GM12878 (cell line): ENCODE data around the gene FCRLA. TPM values are rescaled to one million over a fixed set of nuclear protein-coding genes. Genes with fewer than 3 reads are reported as not detected.

Experiments used
- CBFB ChIP-seq: IDR thresholded peaks from 2 replicates; pipeline ENCODE4 v1.6.1; 2016; ENCODE audit warnings: antibody characterized with exemption, low read depth
- ETV6 ChIP-seq, 2 experiments: fragments of 450-650 bp in 1 of 2; IDR thresholded peaks in 1 of 2; conservative IDR thresholded peaks in 1 of 2; 2 replicates each; pipeline ENCODE4 v1.6.1; 2014; ENCODE audit warnings: antibody characterized with exemption in 1 of 2, borderline replicate concordance in 1 of 2, low read depth in 1 of 2, mild to moderate bottlenecking in 1 of 2, moderate library complexity in 1 of 2
- FOS ChIP-seq: IDR thresholded peaks from 3 replicates; pipeline ENCODE4 v1.6.1; 2011; ENCODE audit warnings: borderline replicate concordance; ENCODE audit not compliant: insufficient read length; ENCODE audit errors: extremely low read depth
- MYC ChIP-seq: IDR thresholded peaks from 2 replicates; pipeline ENCODE4 v1.6.1; 2011; ENCODE audit warnings: mild to moderate bottlenecking, low read length, moderate library complexity, inconsistent platforms; ENCODE audit not compliant: insufficient read depth, insufficient replicate concordance, insufficient read length, severe bottlenecking
- NBN ChIP-seq: fragments of 450-650 bp; IDR thresholded peaks from 2 replicates; pipeline ENCODE4 v1.6.1; 2016
- NFIC ChIP-seq: IDR thresholded peaks from 2 replicates; pipeline ENCODE4 v1.6.1; 2012; ENCODE audit warnings: low read depth, mild to moderate bottlenecking, inconsistent platforms, low read length, moderate library complexity
- NFXL1 ChIP-seq: fragments of 450-650 bp; IDR thresholded peaks from 2 replicates; pipeline ENCODE4 v1.6.1; 2017; ENCODE audit warnings: antibody characterized with exemption, mild to moderate bottlenecking, borderline replicate concordance
- POLR2A ChIP-seq: IDR thresholded peaks from 2 replicates; pipeline ENCODE4 v1.6.1; 2011; ENCODE audit warnings: low read depth, mild to moderate bottlenecking, low read length
- POU2F2 ChIP-seq: IDR thresholded peaks from 3 replicates; pipeline ENCODE4 v1.6.1; 2011; ENCODE audit warnings: low read depth, mild to moderate bottlenecking, low read length, borderline replicate concordance
- STAT1 ChIP-seq: fragments of 450-650 bp; conservative IDR thresholded peaks from 2 replicates; pipeline ENCODE4 v1.6.1; 2014; ENCODE audit warnings: antibody characterized with exemption, mild to moderate bottlenecking
- STAT3 ChIP-seq: IDR thresholded peaks from 2 replicates; pipeline ENCODE4 v1.6.1; 2011; ENCODE audit warnings: low read depth, low read length, improper control_type of control experiment
- SUPT20H ChIP-seq: IDR thresholded peaks from 2 replicates; pipeline ENCODE4 v1.6.1; 2011; ENCODE audit warnings: low read depth, mild to moderate bottlenecking, low read length, moderate library complexity, borderline replicate concordance; ENCODE audit not compliant: control insufficient read depth
- ZNF384 ChIP-seq: IDR thresholded peaks from 2 replicates; pipeline ENCODE4 v1.6.1; 2012; ENCODE audit warnings: low read depth, mild to moderate bottlenecking, low read length, improper control_type of control experiment, borderline replicate concordance
- polyA plus RNA-seq, 11 experiments: library from polyadenylated mRNA; depleted of rRNA in 4 of 11; unstranded in 6 of 11; stranded (reverse) in 5 of 11; fragments of >200 nt; fragmentation: Nextera tagmentation in 4 of 11; fragmentation: Illumina TruSeq in 1 of 11; extraction: Ambion mirVana in 4 of 11; extraction: Trizol in 1 of 11; gene quantifications; 1 replicate in 1 of 11; 2 replicates in 10 of 11; pipeline versions ENCODE4 v1.2.1 to v1.2.3, GENCODE V29; 2011 to 2016; ENCODE audit warnings: inconsistent platforms in 2 of 11, missing spikeins in 2 of 11, low read depth in 1 of 11
- total RNA-seq, 4 experiments: library from RNA; depleted of rRNA in 3 of 4; stranded (reverse); fragments of >200 nt in 3 of 4; fragmentation: Illumina TruSeq in 1 of 4; extraction: Trizol in 1 of 4; gene quantifications; 2 replicates each; pipeline versions ENCODE4 v1.2.1 to v1.2.3, GENCODE V29; 2013 to 2021
- TF ChIP-seq, protein P1 (sequence below): fragments of 450-650 bp; conservative IDR thresholded peaks from 2 replicates; pipeline ENCODE4 v1.6.1; 2017; ENCODE audit warnings: mild to moderate bottlenecking, moderate library complexity

Gene FCRLA
- total and polyA plus RNA-seq, 10 of the 15 experiments (the other 5 are each of a cell fraction or from before 2014, with no cell fraction given) = 130 to 714 (median 374) TPM

DNA sequence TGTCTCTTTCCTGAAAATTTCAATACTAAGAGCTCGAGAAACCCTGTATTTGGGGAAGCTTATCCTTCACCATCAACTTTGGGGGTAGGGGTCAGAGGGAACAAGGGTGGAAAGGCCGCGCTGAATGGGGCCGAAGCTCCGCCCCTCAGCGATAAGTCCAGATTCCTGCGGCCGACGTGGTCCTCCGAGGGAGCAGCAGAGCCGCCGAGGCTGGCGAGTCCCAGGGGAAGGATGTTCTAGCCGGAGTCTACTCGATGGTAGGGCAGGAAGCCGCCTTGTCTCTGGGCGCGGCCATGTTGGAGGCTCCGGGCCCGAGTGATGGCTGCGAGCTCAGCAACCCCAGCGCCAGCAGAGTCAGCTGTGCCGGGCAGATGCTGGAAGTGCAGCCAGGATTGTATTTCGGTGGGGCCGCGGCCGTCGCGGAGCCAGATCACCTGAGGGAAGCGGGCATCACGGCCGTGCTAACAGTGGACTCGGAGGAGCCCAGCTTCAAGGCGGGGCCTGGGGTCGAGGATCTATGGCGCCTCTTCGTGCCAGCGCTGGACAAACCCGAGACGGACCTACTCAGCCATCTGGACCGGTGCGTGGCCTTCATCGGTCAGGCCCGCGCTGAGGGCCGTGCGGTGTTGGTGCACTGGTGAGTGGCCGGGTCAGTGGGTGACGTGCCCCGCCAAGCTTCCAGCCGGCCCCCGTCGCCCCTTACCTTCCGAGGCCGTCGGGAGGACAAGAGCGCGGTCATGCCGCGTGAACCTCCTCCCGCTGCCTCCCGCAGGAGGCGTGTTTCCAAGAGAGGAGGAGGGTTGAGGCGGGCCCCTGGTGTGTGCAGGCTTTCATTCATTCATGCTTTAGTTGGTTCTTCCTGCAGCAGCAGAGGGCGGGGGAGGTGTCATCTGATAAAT, 42.7 kb downstream of the FCRLA start, which contains the start of gene DUSP12 (continued):
- TF ChIP-seq STAT3 (no peak), SUPT20H (no peak), NBN (peak; percentile 90), STAT1 (no peak), ETV6 (conservative IDR thresholded peaks at IDR 0.05 in 1 of 2, IDR thresholded peaks at IDR 0.05 in 1 of 2; ENCODE audit: borderline replicate concordance in 1 of 2, low read depth in 1 of 2) (no peak), FOS (no peak), CBFB (peak; percentile 53; the same call in 1 of the 2 replicates), POU2F2 (no peak; the same call in 2 of the 3 replicates), MYC (peak; percentile 31), ZNF384 (no peak), POLR2A (peak; percentile 96), NFIC (no peak), NFXL1 (no peak)
- TF ChIP-seq, protein P1, sequence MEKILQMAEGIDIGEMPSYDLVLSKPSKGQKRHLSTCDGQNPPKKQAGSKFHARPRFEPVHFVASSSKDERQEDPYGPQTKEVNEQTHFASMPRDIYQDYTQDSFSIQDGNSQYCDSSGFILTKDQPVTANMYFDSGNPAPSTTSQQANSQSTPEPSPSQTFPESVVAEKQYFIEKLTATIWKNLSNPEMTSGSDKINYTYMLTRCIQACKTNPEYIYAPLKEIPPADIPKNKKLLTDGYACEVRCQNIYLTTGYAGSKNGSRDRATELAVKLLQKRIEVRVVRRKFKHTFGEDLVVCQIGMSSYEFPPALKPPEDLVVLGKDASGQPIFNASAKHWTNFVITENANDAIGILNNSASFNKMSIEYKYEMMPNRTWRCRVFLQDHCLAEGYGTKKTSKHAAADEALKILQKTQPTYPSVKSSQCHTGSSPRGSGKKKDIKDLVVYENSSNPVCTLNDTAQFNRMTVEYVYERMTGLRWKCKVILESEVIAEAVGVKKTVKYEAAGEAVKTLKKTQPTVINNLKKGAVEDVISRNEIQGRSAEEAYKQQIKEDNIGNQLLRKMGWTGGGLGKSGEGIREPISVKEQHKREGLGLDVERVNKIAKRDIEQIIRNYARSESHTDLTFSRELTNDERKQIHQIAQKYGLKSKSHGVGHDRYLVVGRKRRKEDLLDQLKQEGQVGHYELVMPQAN = peak; percentile 87
